Activated T-helper 2 cell treated with anti-CD3 and anti-CD28 coated beads, Interferon-gamma antibody, Interleukin-2, Interleukin-4, amounts not matched to agents 10 μg/mL and 5 μg/mL and 100 μg/mL, durations not matched to agents 14 hours and 24 hours and 36 hours (primary cell): ENCODE measurements around the gene MAP4K1. TPM values are rescaled to one million over a fixed set of nuclear protein-coding genes. Genes with fewer than 3 reads are reported as not detected.
"Not testable (repeated sequence)": the region's sequence is repeated elsewhere in the genome, so short reads cannot be mapped to it uniquely, and the experiment has no call there.

Experiments
- DNase-seq: peaks from one replicate; pipeline ENCODE4 v3.0.0; 2021; ENCODE audit warnings: low spot score
- H3K27ac Mint-ChIP-seq: one replicate; pipeline ENCODE4 v1.8.0; 2021; ENCODE audit warnings: mixed read lengths
- H3K27me3 Mint-ChIP-seq: one replicate; pipeline ENCODE4 v1.8.0; 2021; ENCODE audit warnings: low read depth, mixed read lengths
- H3K36me3 Mint-ChIP-seq: one replicate; pipeline ENCODE4 v1.8.0; 2021; ENCODE audit warnings: low read depth, mixed read lengths
- H3K4me1 Mint-ChIP-seq: one replicate; pipeline ENCODE4 v1.8.0; 2021; ENCODE audit warnings: low read depth, mixed read lengths
- H3K4me3 Mint-ChIP-seq: one replicate; pipeline ENCODE4 v1.8.0; 2021; ENCODE audit warnings: low read depth, mild to moderate bottlenecking, moderate library complexity, mixed read lengths
- H3K9me3 Mint-ChIP-seq: one replicate; pipeline ENCODE4 v1.8.0; 2021; ENCODE audit warnings: mixed read lengths
- intact Hi-C: fragments of 100-400 bp; cut with micrococcal nuclease; formaldehyde crosslinking; loops from one replicate; pipeline ENCODE4 v1.15.1; 2023
- total RNA-seq: library from RNA; stranded (reverse); gene quantifications from 2 replicates; pipeline ENCODE4 v1.2.3, GENCODE V29; 2022

The MAP4K1 gene
- total RNA-seq, 1 donor from 2014 or later: 187 TPM

DNA sequence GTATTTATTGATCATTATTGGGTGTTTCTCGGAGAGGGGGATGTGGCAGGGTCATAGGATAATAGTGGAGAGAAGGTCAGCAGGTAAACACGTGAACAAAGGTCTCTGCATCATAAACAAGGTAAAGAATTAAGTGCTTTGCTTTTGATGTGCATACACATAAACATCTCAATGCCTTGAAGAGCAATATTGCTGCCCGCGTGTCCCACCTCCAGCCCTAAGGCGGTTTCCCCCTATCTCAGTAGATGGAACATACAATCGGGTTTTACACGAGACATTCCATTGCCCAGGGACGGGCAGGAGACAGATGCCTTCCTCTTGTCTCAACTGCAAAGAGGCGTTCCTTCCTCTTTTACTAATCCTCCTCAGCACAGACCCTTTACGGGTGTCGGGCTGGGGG lies 13.5 kb upstream of the MAP4K1 start:
- H3K27ac Mint-ChIP-seq, H3K4me1 Mint-ChIP-seq, intact Hi-C loops, H3K9me3 Mint-ChIP-seq, H3K4me3 Mint-ChIP-seq, H3K27me3 Mint-ChIP-seq, DNase-seq: not testable (repeated sequence)
- peaks cover 73% of the 10 kb centered on the region for H3K36me3 Mint-ChIP-seq

DNA sequence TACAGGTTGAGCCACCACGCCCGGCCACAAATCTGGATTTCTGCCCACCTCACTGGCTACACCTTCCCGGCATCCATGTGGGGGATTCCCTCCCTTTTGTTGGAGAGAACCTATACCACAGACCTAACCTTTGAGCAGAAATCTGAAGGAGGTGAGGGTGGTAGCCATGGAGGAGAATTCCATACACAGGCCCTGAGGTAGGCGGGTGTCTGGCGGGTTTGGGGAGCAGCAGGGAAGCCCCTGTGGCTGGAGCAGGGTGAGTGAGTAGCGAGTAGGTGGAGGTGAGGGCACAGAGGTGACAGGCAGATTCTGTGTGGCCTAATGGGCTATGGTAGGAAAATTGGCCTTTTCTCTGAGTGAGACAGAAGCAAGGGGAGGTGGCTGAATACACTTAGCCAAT lies 11.8 kb upstream of the MAP4K1 start:
- H3K4me1 Mint-ChIP-seq: peaks cover 2% of the 10 kb centered on the region
- no peak overlapping the region for H3K27ac Mint-ChIP-seq
- peaks cover 74% of the 10 kb centered on the region for H3K36me3 Mint-ChIP-seq
- H3K9me3 Mint-ChIP-seq: no peaks in the 10 kb centered on the region
- no peaks in the 10 kb centered on the region for H3K27me3 Mint-ChIP-seq
- intact Hi-C loops: no loop called here
- DNase-seq: no peak
- no peak overlapping the region for H3K4me3 Mint-ChIP-seq

DNA sequence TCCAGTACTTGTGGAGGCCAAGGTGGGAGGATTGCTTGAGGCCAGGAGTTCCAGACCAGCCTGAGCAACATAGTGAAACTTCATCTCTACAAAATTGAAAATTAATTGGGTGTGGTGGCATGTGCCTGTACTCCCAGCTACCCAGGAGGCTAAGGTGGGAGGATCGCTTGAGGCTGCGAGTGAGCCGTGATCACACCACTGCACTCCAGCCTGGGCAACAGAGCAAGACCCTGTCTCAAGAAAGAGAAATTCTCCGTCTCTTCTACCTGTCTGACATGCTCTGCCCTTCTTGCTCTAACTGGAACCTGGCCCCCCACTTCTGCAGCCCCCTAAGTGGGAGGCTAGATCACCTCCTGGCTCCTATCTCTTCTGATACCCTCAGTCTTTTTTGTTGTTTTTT lies 8.6 kb upstream of the MAP4K1 start:
- Mint-ChIP-seq H3K27me3 (no peaks in the 10 kb centered on the region), H3K4me1 (peaks cover 3% of the 10 kb centered on the region), H3K27ac (peak overlapping the region; percentile 38), H3K9me3 (no peaks in the 10 kb centered on the region), H3K36me3 (peaks cover 79% of the 10 kb centered on the region), H3K4me3 (no peak overlapping the region)
- no peak for DNase-seq
- intact Hi-C loops: no loop called here

DNA sequence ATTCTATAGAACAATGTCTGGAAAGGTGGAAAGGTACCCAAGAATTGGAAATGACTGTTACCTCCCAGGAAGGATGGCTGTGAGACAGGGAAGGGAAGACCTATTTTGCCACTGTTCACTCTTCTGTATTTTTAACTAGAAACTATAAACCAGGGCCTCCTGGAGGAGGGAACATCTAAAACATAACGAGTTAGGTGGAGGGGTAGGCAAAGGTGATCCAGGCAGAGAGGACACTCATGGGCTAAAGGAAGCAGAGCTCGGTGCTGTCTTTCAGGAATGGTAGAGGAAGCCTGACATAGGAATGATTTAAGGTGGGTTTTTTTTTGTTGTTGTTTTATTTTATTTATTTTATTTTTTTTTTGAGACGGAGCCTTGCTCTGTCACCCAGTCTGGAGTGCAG lies 7.1 kb upstream of the MAP4K1 start:
- Mint-ChIP-seq H3K4me3 (no peak overlapping the region), H3K27ac (no peak overlapping the region), H3K4me1 (peaks cover 9% of the 10 kb centered on the region), H3K27me3 (no peaks in the 10 kb centered on the region), H3K36me3 (peaks cover 75% of the 10 kb centered on the region), H3K9me3 (no peaks in the 10 kb centered on the region)
- no peak for DNase-seq
- intact Hi-C loops: no loop called here

DNA sequence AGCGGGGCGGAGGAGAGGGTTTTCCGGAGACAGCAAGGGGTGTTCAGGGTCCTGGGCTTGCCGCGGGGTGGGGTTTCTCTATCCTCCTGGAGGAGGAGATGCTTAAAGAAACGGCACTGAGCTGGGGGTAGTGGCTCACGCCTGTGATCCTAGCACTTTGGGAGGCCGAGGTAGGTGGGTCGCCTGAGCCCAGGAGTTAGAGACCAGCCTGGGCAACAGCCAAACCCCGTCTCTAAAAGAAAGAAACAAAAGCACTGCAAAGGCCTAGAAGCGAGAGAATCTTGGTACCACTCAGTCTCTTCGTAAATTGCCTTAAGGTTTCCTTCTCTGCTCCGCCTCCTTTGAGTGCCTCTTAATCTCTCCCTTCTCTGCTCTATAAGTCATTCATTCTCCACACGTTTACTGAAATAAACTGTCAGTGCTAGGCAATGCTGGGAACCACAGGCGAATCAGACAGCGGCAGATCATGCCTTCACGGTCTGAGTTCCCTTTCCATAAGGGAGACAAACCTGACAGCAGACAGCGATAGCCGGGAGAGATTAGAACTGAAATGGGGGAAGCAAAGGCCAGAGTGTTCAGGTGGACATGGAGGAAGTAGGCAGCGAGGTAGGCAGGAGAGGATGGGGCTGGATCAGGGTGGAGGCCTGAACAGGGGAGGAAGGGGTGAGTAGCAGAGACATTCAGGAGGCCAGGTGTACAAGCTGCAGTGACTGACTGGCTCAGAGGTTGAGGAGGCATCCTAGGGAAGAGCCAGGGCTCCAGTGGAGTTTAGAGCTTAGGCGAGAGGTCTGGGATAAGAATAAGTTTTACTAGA lies 1.8 kb upstream of the MAP4K1 start:
- Mint-ChIP-seq H3K36me3 (peaks cover 65% of the 10 kb centered on the region), H3K9me3 (no peaks in the 10 kb centered on the region), H3K4me3 (peak overlapping the region; percentile 96), H3K27ac (peak overlapping the region; percentile 92), H3K4me1 (peaks cover 33% of the 10 kb centered on the region), H3K27me3 (no peaks in the 10 kb centered on the region)
- intact Hi-C loops: loop anchor here (2.0 to 5.0 kb wide), 4 partner anchors 35 to 302 kb away; partner anchors contain the start of genes KCNK6, RASGRP4 and YIF1B
- no peak for DNase-seq

DNA sequence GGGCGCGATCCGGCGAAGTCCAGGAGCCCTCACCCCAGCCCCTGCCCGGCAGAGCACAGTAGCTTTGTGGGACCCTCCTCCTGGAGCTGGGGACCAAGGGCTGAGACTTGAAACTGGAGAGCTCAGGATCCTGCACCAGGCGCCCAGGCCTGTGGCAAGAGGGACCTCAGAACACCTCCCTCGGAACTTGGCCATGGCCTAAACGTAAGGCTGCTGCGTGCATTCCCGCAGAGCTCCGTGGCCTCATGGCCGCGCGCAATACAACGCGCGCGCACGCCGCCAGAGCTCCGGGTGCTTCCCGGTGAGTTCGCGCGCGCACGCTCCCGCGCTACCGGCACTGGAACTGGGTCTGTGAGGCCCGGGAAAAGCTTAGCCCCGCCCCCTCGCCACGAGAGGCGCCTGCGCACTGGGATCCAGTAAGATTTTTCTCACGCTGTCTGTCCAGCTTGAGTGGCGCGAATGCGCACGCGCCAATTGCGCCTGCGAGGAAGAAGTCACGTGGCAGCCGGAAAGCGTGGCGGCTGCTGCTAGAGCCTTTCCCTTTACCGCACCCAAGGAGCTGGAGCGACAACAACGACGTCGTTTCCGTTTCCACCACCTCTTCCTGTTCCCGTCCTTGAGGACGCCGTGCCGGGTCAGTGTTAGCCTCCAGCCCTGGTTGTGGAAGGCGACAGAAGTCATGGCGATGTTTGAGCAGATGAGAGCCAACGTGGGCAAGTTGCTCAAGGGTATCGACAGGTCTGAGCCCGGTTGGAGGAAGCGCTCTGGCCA lies 1.0 kb upstream of the MAP4K1 start, which contains the start of gene EIF3K:
EIF3K (plus strand) TSS at position 599 of the 771 bp plus-strand sequence; CDS start at position 680, 81 bp downstream.
- Mint-ChIP-seq H3K9me3 (no peaks in the 10 kb centered on the region), H3K27me3 (no peaks in the 10 kb centered on the region), H3K27ac (peak within 1 kb of the TSS; percentile 92), H3K4me3 (peak within 1 kb of the TSS; percentile 96), H3K4me1 (peaks cover 33% of the 10 kb centered on the region), H3K36me3 (peaks cover 65% of the 10 kb centered on the region)
- DNase-seq: peak; percentile 99
- intact Hi-C loops: loop anchor here (2.0 to 5.0 kb wide), 4 partner anchors 36 to 301 kb away; partner anchors contain the start of genes KCNK6, RASGRP4 and YIF1B

DNA sequence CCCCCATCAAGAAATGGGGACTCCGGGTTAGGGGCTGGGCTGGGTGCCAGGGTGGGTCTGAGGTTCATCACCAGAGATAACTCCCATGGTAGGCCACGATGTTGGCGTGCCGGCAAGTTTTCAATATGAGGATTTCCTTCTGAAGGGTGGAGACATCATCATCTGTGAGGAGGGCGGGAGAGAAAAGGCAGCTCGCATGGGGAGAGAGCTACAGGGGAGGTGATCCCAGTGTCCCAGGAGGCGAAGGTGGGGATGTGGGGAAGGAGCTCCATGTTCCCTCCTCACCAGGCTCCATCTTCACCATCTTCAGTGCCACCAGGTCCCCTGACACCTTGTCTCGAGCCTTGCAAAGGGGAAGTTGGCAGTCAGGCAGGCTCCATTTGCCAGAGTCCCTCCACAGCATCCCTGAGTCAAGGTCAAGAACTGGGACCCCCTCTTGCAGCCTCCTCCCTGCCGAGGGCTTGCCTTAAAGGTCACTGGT lies 430 bp downstream of the MAP4K1 start:
- intact Hi-C loops: loop anchor here (1.0 to 5.0 kb wide), 3 partner anchors 73 to 300 kb away; partner anchors contain the start of genes KCNK6, RASGRP4 and YIF1B
- Mint-ChIP-seq H3K36me3 (peaks cover 65% of the 10 kb centered on the region), H3K4me3 (peak overlapping the region; percentile 96), H3K9me3 (no peaks in the 10 kb centered on the region), H3K4me1 (peaks cover 38% of the 10 kb centered on the region), H3K27me3 (no peaks in the 10 kb centered on the region), H3K27ac (peak overlapping the region; percentile 92)
- DNase-seq: no peak

DNA sequence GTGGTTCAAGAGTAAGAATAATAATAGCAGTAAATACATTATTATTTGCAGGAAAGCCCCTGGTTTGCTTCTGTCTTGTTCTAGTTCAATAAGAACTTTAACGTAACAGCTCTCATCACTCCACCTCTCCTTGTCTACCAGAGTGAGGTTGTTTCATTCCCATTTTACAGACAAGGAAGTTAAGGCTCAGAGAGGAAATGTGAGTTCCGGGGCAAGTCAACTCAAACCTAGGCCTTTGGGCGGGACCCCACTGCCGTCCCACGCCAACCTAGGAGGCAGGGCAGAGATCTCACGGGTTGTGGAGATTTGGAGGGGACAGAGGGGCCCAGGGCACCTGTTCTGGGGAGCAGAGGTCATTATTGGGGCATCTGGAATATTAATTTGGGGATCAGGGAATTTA lies 1.5 kb downstream of the MAP4K1 start:
- H3K4me3 Mint-ChIP-seq: peak overlapping the region; percentile 96
- H3K4me1 Mint-ChIP-seq: peaks cover 34% of the 10 kb centered on the region
- intact Hi-C loops: loop anchor here (5.0 kb wide), 2 partner anchors 189 to 299 kb away; partner anchors contain the start of genes KCNK6, RASGRP4 and YIF1B
- no peak for DNase-seq
- no peaks in the 10 kb centered on the region for H3K27me3 Mint-ChIP-seq
- peak overlapping the region; percentile 92 for H3K27ac Mint-ChIP-seq
- H3K36me3 Mint-ChIP-seq: peaks cover 59% of the 10 kb centered on the region
- H3K9me3 Mint-ChIP-seq: no peaks in the 10 kb centered on the region

DNA sequence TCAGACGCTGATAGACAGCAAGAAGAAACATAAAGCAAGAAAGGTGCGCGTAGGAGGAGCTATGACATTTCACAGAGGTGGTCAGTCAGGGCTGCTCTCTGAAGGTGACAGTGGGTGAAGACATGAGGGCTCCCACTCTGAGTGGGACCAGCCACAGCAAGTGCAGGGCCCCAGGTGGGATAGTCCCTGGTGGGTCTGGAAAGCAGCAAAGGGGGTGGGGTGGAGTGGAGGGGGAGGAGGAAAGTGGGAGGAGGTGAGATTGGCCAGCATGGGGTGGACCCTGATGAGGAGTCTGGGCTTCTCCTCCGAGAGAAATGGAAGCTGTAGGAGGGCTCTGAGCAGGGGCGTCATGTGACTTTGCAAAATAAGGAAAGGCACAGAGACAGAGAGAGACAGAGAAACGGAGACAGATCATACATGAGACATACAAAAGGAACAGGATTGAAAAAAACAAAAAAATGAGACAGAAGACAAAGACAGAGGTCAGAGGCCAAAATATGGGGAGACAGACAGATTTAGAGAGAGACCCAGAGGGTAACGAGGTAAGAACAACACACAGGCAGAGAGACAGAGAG lies 2.7 kb downstream of the MAP4K1 start:
- peak overlapping the region; percentile 62 for H3K4me3 Mint-ChIP-seq

DNA sequence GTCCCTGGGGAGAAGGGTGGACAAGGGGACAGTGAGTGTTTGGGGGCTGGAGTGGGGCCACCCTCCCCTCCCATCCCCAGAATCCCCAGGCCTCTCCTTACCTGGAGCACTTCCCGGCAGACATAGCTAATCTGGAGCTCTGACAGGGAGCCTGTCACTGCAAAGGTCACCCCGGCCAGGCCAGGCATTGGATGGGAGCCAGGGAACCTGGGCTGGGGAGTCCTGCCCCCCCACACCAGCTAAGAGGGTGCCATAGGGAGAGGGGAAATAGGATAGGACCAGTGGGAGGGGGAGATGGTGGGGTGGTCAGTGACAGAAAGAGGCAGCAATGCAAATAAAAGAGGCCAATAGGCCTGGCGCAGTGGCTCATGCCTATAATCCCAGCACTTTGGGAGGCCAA lies 3.5 kb downstream of the MAP4K1 start:
- Mint-ChIP-seq H3K9me3 (no peaks in the 10 kb centered on the region), H3K36me3 (peaks cover 65% of the 10 kb centered on the region), H3K27me3 (no peaks in the 10 kb centered on the region), H3K27ac (no peak overlapping the region), H3K4me1 (peaks cover 27% of the 10 kb centered on the region), H3K4me3 (no peak overlapping the region)
- DNase-seq: no peak
- intact Hi-C loops: no loop called here

More for the DNA sequence above, 2.7 kb downstream of the MAP4K1 start:
- intact Hi-C loops: loop anchor here (5.0 kb wide), 2 partner anchors 188 to 298 kb away; partner anchors contain the start of genes KCNK6, RASGRP4 and YIF1B
- Mint-ChIP-seq H3K4me1 (peaks cover 32% of the 10 kb centered on the region), H3K27ac (peak overlapping the region; percentile 59), H3K27me3 (no peaks in the 10 kb centered on the region), H3K9me3 (no peaks in the 10 kb centered on the region), H3K36me3 (peaks cover 63% of the 10 kb centered on the region)
- no peak for DNase-seq

DNA sequence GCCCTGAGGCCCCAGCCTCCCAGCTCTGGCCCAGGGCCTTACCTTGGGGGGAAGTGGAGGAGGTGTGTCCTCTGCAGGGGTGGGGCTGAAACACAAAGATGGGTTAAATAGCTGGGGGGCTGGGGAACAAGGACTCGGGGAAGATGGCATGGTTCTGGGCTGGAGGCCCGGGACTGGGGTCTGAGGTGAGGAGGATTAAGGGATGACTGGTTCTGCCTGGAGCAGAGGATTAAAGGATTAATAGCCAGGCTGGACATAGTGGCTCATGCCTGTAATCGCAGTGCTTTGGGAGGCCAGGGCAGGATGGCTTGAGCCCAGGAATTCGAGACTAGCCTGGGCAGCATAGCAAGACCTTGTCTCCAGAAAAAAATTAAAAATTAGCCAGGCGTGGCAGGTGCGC lies 11.6 kb downstream of the MAP4K1 start:
- DNase-seq: no peak
- Mint-ChIP-seq H3K4me1 (no peaks in the 10 kb centered on the region), H3K27ac (no peak overlapping the region), H3K36me3 (peaks cover 55% of the 10 kb centered on the region), H3K27me3 (no peaks in the 10 kb centered on the region), H3K9me3 (no peaks in the 10 kb centered on the region), H3K4me3 (no peak overlapping the region)
- intact Hi-C loops: no loop called here

DNA sequence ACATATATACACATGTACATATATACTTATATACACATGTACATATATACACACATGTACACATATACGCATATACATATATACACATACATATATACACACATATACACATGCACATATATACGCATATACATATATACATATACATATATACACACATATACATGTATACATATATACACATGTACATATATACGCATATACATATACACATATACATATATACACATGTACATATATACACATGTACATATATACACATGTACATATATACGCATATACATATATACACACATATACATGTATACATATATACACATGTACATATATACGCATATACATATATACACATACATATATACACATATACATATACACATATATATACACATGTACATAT lies 14.9 kb downstream of the MAP4K1 start:
- H3K27ac Mint-ChIP-seq, H3K27me3 Mint-ChIP-seq, H3K4me1 Mint-ChIP-seq, intact Hi-C loops, H3K9me3 Mint-ChIP-seq, H3K4me3 Mint-ChIP-seq, DNase-seq: not testable (repeated sequence)
- peaks cover 45% of the 10 kb centered on the region for H3K36me3 Mint-ChIP-seq
